RWPE1 (cell line): Measurements from ENCODE around the gene TMPRSS2.

Experiments
- CTCF ChIA-PET: fragments of 350-600 bp; sonication (Branson Sonifier 250); formaldehyde crosslinking; extraction: SDS; loops from one replicate; lab custom pipeline; 2021; lab: Yijun Ruan, JAX
- POLR2A ChIA-PET: fragments of 400-600 bp; formaldehyde crosslinking; extraction: SDS; loops from one replicate; lab custom pipeline; 2020; ENCODE audit warnings: antibody characterized with exemption; ENCODE audit not compliant: low non-redundant PET; lab: Yijun Ruan, JAX
- DNase-seq: peaks from one replicate; pipeline ENCODE4 v3.0.0; 2012; ENCODE audit warnings: low spot score
- H3K27ac ChIP-seq: fragments of 450-650 bp; 2 replicates; pipeline ENCODE4 v1.5.1; 2017
- CTCF ChIP-seq: fragments of 450-650 bp; conservative IDR thresholded peaks from 2 replicates; pipeline ENCODE4 v1.5.1; 2017; ENCODE audit warnings: low read depth, mild to moderate bottlenecking

Gene TMPRSS2

GRCh38 chr21:41453198-41453597, 54.8 kb downstream of the TMPRSS2 start:
- H3K27ac ChIP-seq, result no peak overlapping the region
- ChIA-PET CTCF (interaction anchor here (1.1 kb wide), 1 partner anchor 170 kb away, joined by 6 read pairs; no protein-coding TSS in a partner anchor), POLR2A (no interaction called here)
- DNase-seq, result no peak
- no peak for TF ChIP-seq CTCF

GRCh38 chr21:41451753-41452676, 55.9 kb downstream of the TMPRSS2 start:
- no peak for TF ChIP-seq CTCF
- POLR2A ChIA-PET, result interaction anchor here (0.7 kb wide), 1 partner anchor 9 kb away, joined by 4 read pairs; no protein-coding TSS in a partner anchor
- H3K27ac ChIP-seq, result no peak overlapping the region
- CTCF ChIA-PET, result interaction anchor here (0.5 to 1.1 kb wide), 4 partner anchors 39 to 168 kb away, joined by 3 to 6 read pairs (median 4); no protein-coding TSS in a partner anchor
- DNase-seq, result no peak

- TF ChIP-seq CTCF, result no peak
- ChIA-PET POLR2A (no interaction called here), CTCF (interaction anchor here (1.2 kb wide), 1 partner anchor 166 kb away, joined by 3 read pairs; no protein-coding TSS in a partner anchor)
- DNase-seq, result no peak
- no peak overlapping the region for H3K27ac ChIP-seq
These were observed 58.3 kb downstream of the TMPRSS2 start for GRCh38 chr21:41449613-41450012.

GRCh38 chr21:41447356-41447755, 60.6 kb downstream of the TMPRSS2 start:
- no peak for DNase-seq
- no peak for TF ChIP-seq CTCF
- CTCF ChIA-PET, result no interaction called here
- POLR2A ChIA-PET, result no interaction called here
- no peak overlapping the region for H3K27ac ChIP-seq

GRCh38 chr21:41446586-41446985, 61.4 kb downstream of the TMPRSS2 start:
- TF ChIP-seq CTCF, result no peak
- ChIA-PET POLR2A (no interaction called here), CTCF (interaction anchor here (0.7 kb wide), 1 partner anchor 87 kb away, joined by 4 read pairs; no protein-coding TSS in a partner anchor)
- DNase-seq, result no peak
- no peak overlapping the region for H3K27ac ChIP-seq

GRCh38 chr21:41445465-41445862, 62.5 kb downstream of the TMPRSS2 start:
- CTCF ChIA-PET, result no interaction called here
- no peak overlapping the region for H3K27ac ChIP-seq
- POLR2A ChIA-PET, result no interaction called here
- no peak for TF ChIP-seq CTCF
- no peak for DNase-seq
